ENCODE data around the gene ARFGAP3. TPM values are rescaled to one million over a fixed set of nuclear protein-coding genes. Genes with fewer than 3 reads are reported as not detected.
A peak's percentile ranks its signal among the peaks of the same experiment; 100 is the strongest.

ARFGAP3 gene
- polyA plus RNA-seq, 2 of the 4 experiments (the other 2 are of a cell fraction), result 19.1 to 39.0 TPM

- POLR2A ChIA-PET, result no interaction called here
- FAIRE-seq, result no peak
- Histone ChIP-seq H3K4me2 (no peak overlapping the region), H3K9me3 (no peaks in the 10 kb centered on the region), H3K4me3 (no peak overlapping the region), H3K27ac (no peak overlapping the region), H3K4me1 (no peaks in the 10 kb centered on the region)
- CTCF ChIA-PET, result no interaction called here
- 86% methylated on average over 4 of the region's 8 CpGs for WGBS (ENCODE audit: missing lambda C conversion rate)
- no peak for TF ChIP-seq CHD2 (IDR thresholded peaks at IDR 0.05; ENCODE audit: low read length, partially characterized antibody)
- peak; percentile 17; the same call in 1 of the 3 replicates for TF ChIP-seq CTCF (IDR thresholded peaks at IDR 0.05)
- DNase-seq (ENCODE audit: low read depth in 1 of 2, low spot score in 1 of 2), result no peak
- peak; percentile 45 to 56; a peak in 3 of 6 replicates for ATAC-seq
These were observed 23.7 kb upstream of the ARFGAP3 start for GRCh38 chr22:42880815-42881214.

DNA sequence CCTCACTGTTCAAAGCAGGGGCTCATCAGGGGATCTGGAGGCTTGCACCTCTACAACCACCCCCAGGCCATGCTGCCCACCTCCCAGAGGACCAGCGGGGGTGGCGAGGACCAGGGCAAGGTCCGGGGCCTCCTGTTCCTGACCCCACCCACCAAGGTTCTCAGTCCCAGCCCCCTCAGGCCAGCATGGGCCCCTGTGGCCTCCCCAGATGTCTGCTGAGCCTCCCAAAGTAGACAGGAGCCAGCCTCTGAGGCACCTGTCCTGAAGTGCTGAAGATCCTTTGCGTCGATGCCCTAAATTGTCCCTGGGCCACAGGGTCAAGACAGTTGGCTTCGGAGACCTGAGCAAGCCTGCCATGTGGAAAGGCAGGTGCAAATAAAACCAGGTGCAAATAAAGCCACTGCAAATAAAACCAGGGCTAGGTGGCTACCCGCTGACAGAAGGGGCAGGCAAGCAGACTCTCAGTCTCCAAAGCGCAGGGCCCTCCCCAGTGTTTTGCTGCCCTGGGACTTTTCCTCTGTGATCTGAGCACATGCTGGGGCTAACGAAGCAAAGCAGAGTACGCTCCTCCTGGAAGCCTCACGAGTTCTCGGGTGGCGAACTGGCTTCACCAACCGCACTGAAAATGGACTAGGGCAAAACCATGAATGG lies 22.4 kb upstream of the ARFGAP3 start:
- ATAC-seq, result no peak
- H3K9me3 ChIP-seq, result no peaks in the 10 kb centered on the region
- ChIA-PET CTCF (no interaction called here), POLR2A (no interaction called here)
- no peak for DNase-seq (ENCODE audit: low read depth in 1 of 2, low spot score in 1 of 2)
- TF ChIP-seq, protein P1, sequence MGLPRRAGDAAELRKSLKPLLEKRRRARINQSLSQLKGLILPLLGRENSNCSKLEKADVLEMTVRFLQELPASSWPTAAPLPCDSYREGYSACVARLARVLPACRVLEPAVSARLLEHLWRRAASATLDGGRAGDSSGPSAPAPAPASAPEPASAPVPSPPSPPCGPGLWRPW (IDR thresholded peaks at IDR 0.05), result no peak
- no peak for TF ChIP-seq CEBPB (IDR thresholded peaks at IDR 0.05)
- no peak for TF ChIP-seq NR3C1 (IDR thresholded peaks at IDR 0.05)
- no peak for TF ChIP-seq CTCF (IDR thresholded peaks at IDR 0.05)
- TF ChIP-seq EHF (CRISPR knock-in tag; IDR thresholded peaks at IDR 0.05), result no peak
- TF ChIP-seq USF2 (IDR thresholded peaks at IDR 0.05), result no peak
- TF ChIP-seq ZSCAN20 (CRISPR knock-in tag; IDR thresholded peaks at IDR 0.05), result no peak
- TF ChIP-seq SMC3 (IDR thresholded peaks at IDR 0.05), result no peak
- TF ChIP-seq HOXB13 (CRISPR knock-in tag; IDR thresholded peaks at IDR 0.05; ENCODE audit: low read depth), result no peak
- H3K4me1 ChIP-seq, result no peaks in the 10 kb centered on the region
- no peak overlapping the region for H3K27ac ChIP-seq
- 98% methylated on average over 7 of the region's 14 CpGs for WGBS (ENCODE audit: missing lambda C conversion rate)
- no peak overlapping the region for H3K4me3 ChIP-seq
- no peak overlapping the region for H3K4me2 ChIP-seq
- FAIRE-seq, result no peak

- H3K27ac ChIP-seq, result no peak overlapping the region
- TF ChIP-seq PHF8 (IDR thresholded peaks at IDR 0.05; ENCODE audit: borderline replicate concordance, low read depth), result no peak
- TF ChIP-seq CHD2 (IDR thresholded peaks at IDR 0.05; ENCODE audit: low read length, partially characterized antibody), result no peak
- TF ChIP-seq RNF2 (IDR thresholded peaks at IDR 0.05; ENCODE audit: borderline replicate concordance, low read depth), result no peak
- TF ChIP-seq, protein P1 (IDR thresholded peaks at IDR 0.05), result no peak
- TF ChIP-seq EHMT2 (IDR thresholded peaks at IDR 0.05; ENCODE audit: low read depth), result no peak
- TF ChIP-seq BHLHE40 (IDR thresholded peaks at IDR 0.05; ENCODE audit: low read depth, low read length), result no peak
- TF ChIP-seq NFE2L2 (conservative IDR thresholded peaks at IDR 0.05; ENCODE audit: low read length), result no peak
- no peak for TF ChIP-seq EHF (CRISPR knock-in tag; IDR thresholded peaks at IDR 0.05)
- no peak for TF ChIP-seq RCOR1 (IDR thresholded peaks at IDR 0.05; ENCODE audit: low read depth, low read length)
- TF ChIP-seq, protein P2, sequence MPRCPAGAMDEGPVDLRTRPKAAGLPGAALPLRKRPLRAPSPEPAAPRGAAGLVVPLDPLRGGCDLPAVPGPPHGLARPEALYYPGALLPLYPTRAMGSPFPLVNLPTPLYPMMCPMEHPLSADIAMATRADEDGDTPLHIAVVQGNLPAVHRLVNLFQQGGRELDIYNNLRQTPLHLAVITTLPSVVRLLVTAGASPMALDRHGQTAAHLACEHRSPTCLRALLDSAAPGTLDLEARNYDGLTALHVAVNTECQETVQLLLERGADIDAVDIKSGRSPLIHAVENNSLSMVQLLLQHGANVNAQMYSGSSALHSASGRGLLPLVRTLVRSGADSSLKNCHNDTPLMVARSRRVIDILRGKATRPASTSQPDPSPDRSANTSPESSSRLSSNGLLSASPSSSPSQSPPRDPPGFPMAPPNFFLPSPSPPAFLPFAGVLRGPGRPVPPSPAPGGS (IDR thresholded peaks at IDR 0.05), result no peak
- no peak for TF ChIP-seq ESRRA (IDR thresholded peaks at IDR 0.05; ENCODE audit: borderline replicate concordance, low read length)
- TF ChIP-seq HOXB5 (CRISPR knock-in tag; IDR thresholded peaks at IDR 0.05), result no peak
- no peak for TF ChIP-seq FOSL2 (IDR thresholded peaks at IDR 0.05)
- TF ChIP-seq FOSL2 (CRISPR knock-in tag; IDR thresholded peaks at IDR 0.05), result no peak
- no peak for TF ChIP-seq GATA3 (IDR thresholded peaks at IDR 0.05; ENCODE audit: borderline replicate concordance)
- no peak for TF ChIP-seq CTCF (IDR thresholded peaks at IDR 0.05)
- FAIRE-seq (no peak), ATAC-seq (no peak), DNase-seq (ENCODE audit: low read depth in 1 of 2, low spot score in 1 of 2) (no peak)
- POLR2A ChIA-PET, result no interaction called here
- CTCF ChIA-PET, result no interaction called here
- no peak overlapping the region for H3K4me2 ChIP-seq
- no peaks in the 10 kb centered on the region for H3K4me1 ChIP-seq
- no peak overlapping the region for H3K4me3 ChIP-seq
- H3K9me3 ChIP-seq, result no peaks in the 10 kb centered on the region
- WGBS (ENCODE audit: missing lambda C conversion rate), result 92% methylated on average over 15 of the region's 22 CpGs
These were observed 21.7 kb upstream of the ARFGAP3 start for GRCh38 chr22:42878561-42879305.
